ENCODE results near the gene FAM163B. TPM values are rescaled to one million over a fixed set of nuclear protein-coding genes. Genes with fewer than 3 reads are reported as not detected.

FAM163B gene
- total and polyA plus RNA-seq, 2 of the 8 experiments (the other 6 are each of a cell fraction or from before 2014, with no cell fraction given), result 0.63 to 1.0 TPM

DNA sequence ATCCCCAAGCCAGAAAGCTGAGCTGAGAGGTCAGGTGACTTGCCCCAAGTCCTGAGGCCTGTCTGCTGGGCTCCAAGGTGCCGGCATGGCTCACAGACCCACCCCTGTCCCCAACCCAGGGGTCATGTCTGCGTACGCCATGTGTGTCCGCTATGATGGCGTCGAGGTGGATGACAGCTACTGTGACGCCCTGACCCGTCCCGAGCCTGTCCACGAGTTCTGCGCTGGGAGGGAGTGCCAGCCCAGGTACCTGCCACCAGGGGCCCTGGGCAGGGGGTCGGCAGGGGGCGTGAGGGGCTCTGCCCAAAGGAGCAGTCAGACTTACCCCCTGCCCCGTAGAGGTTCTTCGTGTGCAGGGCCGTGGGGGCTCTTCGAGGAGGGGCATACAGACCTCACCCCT is 42.4 kb downstream of the FAM163B start:
- Histone ChIP-seq H3K18ac (ENCODE audit: extremely low read depth, low read length) (no peak overlapping the region), H4K20me1 (replicated peaks in 1 of 2; ENCODE audit: control insufficient read depth in 1 of 2, insufficient read depth in 2 of 2, low read length in 2 of 2) (no peaks in the 10 kb centered on the region), H3K79me2 (ENCODE audit: control insufficient read depth in 1 of 2, insufficient read depth in 2 of 2, low read length in 2 of 2) (no peaks in the 10 kb centered on the region), H3K9ac (replicated peaks in 1 of 4; ENCODE audit: extremely low read depth in 1 of 4, low read depth in 3 of 4, low read length in 3 of 4) (no peak overlapping the region), H3K14ac (ENCODE audit: insufficient read length) (no peak overlapping the region), H3K27me3 (replicated peaks in 1 of 4; ENCODE audit: control insufficient read depth in 3 of 4, extremely low read depth in 1 of 4, insufficient read depth in 3 of 4, low read length in 3 of 4) (no peaks in the 10 kb centered on the region; a peak in 1 of 7 replicates), H3K9me3 (ENCODE audit: insufficient read depth in 2 of 2, low read depth in 1 of 2, low read length in 1 of 2) (no peaks in the 10 kb centered on the region), H3K23ac (ENCODE audit: insufficient read length) (no peak overlapping the region), H3K23me2 (ENCODE audit: low read depth, low read length) (no peaks in the 10 kb centered on the region), H2BK20ac (ENCODE audit: low read length) (no peak overlapping the region), H3K4me3 (ENCODE audit: extremely low read depth in 1 of 4, insufficient read depth in 2 of 4, low read depth in 3 of 4, low read length in 4 of 4) (no peak overlapping the region), H4K8ac (ENCODE audit: extremely low read depth, insufficient read depth, low read length) (no peak overlapping the region), H4K5ac (ENCODE audit: insufficient read length, low read depth, low read length) (no peak overlapping the region), H3K27ac (ENCODE audit: low read depth, low read length) (no peak overlapping the region), H2BK5ac (ENCODE audit: low read depth, low read length) (no peak overlapping the region), H3K56ac (replicated peaks; ENCODE audit: insufficient read length, low read depth, low read length) (no peak overlapping the region), H3K4me1 (replicated peaks in 1 of 4; ENCODE audit: control insufficient read depth in 3 of 4, insufficient read depth in 4 of 4, low read length in 3 of 4) (peaks cover 0 to 11% (median 5%) of the 10 kb centered on the region in 4 experiments; a peak in 4 of 7 replicates), H2BK15ac (ENCODE audit: low read length) (no peak overlapping the region), H2BK12ac (ENCODE audit: low read depth, low read length) (no peak overlapping the region), H3K79me1 (ENCODE audit: low read depth, low read length) (no peaks in the 10 kb centered on the region), H4K91ac (replicated peaks; ENCODE audit: insufficient read length, low read length) (no peak overlapping the region), H3K4ac (replicated peaks; ENCODE audit: insufficient read length, low read depth, low read length) (no peak overlapping the region), H2AK5ac (ENCODE audit: low read depth, low read length) (no peak overlapping the region), H3K4me2 (ENCODE audit: insufficient read depth in 1 of 2, low read depth in 2 of 2, low read length in 2 of 2) (no peak overlapping the region), H2AFZ (ENCODE audit: low read length) (no peak overlapping the region), H3K36me3 (ENCODE audit: control insufficient read depth in 2 of 4, insufficient read depth in 4 of 4, low read length in 3 of 4) (no peaks in the 10 kb centered on the region), H2BK120ac (replicated peaks; ENCODE audit: low read depth, low read length) (no peak overlapping the region)
- CTCF ChIA-PET (ENCODE audit: partially characterized antibody), result interaction anchor here (0.8 to 1.5 kb wide), 4 partner anchors 11 to 33 kb away, joined by 3 to 4 read pairs (median 4); no protein-coding TSS in a partner anchor
- POLR2A ChIA-PET (ENCODE audit: partially characterized antibody), result no interaction called here
- 90% methylated on average over 10 of the region's 17 CpGs; no CpG with 5 or more reads in 1 of the 2 experiments for WGBS, 2 experiments (ENCODE audit: extremely low coverage in 1 of 2, insufficient coverage in 1 of 2, insufficient read length in 1 of 2, insufficient replicate concordance in 2 of 2, low coverage in 1 of 2, low lambda C conversion rate in 2 of 2, missing lambda C conversion rate in 1 of 2)
- DNase-seq (ENCODE audit: low read depth in 1 of 2, low spot score in 2 of 2) (no peak), FAIRE-seq (no peak)
- TF ChIP-seq HDAC6 (IDR thresholded peaks at IDR 0.05; ENCODE audit: low read depth, low read length) (no peak), JUND (IDR thresholded peaks at IDR 0.05; ENCODE audit: low read length) (no peak), TBP (IDR thresholded peaks at IDR 0.05; ENCODE audit: low read depth, low read length) (no peak), CHD2 (IDR thresholded peaks at IDR 0.05; ENCODE audit: low read length) (no peak), PHF8 (conservative IDR thresholded peaks at IDR 0.05; ENCODE audit: low read depth, low read length) (no peak), POU5F1 (IDR thresholded peaks at IDR 0.05; ENCODE audit: low read depth, low read length) (no peak), SUZ12 (IDR thresholded peaks at IDR 0.05; ENCODE audit: low read length) (no peak), TEAD4 (IDR thresholded peaks at IDR 0.05; ENCODE audit: low read depth, low read length) (no peak), CHD1 (IDR thresholded peaks at IDR 0.05; ENCODE audit: low read depth, low read length) (no peak)

Data from H1 (cell line).